ENCODE results near the gene SMPD4.
"Not testable (repeated sequence)": the region's sequence is repeated elsewhere in the genome, so short reads cannot be mapped to it uniquely, and the experiment has no call there.

Gene SMPD4

DNA sequence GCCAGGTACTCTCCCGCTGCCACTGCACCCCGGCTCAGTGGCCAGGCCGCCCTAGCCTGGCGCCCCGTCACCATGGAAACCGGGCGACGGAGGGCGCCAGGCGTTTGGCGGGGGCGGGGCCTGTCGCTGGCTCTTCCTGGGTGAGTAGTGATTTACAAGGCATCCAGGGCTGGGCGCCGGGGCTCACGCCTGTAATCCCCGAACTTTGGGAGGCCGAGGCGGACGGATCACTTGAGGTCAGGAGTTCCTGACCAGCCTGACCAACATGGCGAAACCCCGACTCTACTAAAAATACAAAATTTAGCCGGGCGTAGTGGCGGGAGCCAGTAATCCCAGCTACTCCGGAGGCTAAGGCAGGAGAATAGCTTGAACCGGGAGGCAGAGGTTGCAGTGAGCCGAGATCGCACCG is 36.4 kb downstream of the SMPD4 start, which contains the start of gene CCDC74B:
Gene CCDC74B, minus strand, starts transcription at position 107 of the 409 bp plus-strand sequence. CDS start 116 bp downstream, outside the sequence.
- not testable (repeated sequence) for H3K4ac ChIP-seq (ENCODE audit: low read depth, low read length); H3K4me1 ChIP-seq (ENCODE audit: control insufficient read depth in 1 of 2, insufficient read depth in 2 of 2, low read length in 2 of 2); H3K27ac ChIP-seq (ENCODE audit: low read depth, low read length); H3K23ac ChIP-seq (ENCODE audit: low read length); H3K9me3 ChIP-seq (ENCODE audit: insufficient read depth, low read depth, low read length); H3K27me3 ChIP-seq (ENCODE audit: insufficient read depth, low read length); H3K9ac ChIP-seq (ENCODE audit: low read length); H4K12ac ChIP-seq (ENCODE audit: low read depth, low read length); H3K79me1 ChIP-seq (ENCODE audit: low read length); H2AK5ac ChIP-seq (ENCODE audit: low read length); H3K4me3 ChIP-seq (ENCODE audit: low read depth, low read length); H3K36me3 ChIP-seq (ENCODE audit: control insufficient read depth in 1 of 2, insufficient read depth in 2 of 2, low read length in 2 of 2); H3K79me2 ChIP-seq (ENCODE audit: control insufficient read depth, insufficient read depth, low read length, poor library complexity); H2BK12ac ChIP-seq (ENCODE audit: low read length); H2BK120ac ChIP-seq (ENCODE audit: insufficient read depth, low read length, poor library complexity)
- H4K91ac ChIP-seq (ENCODE audit: low read depth, low read length): peak within 1 kb of the TSS; percentile 62
- peak within 1 kb of the TSS; percentile 45 for H3K18ac ChIP-seq (ENCODE audit: low read length)
- H3K14ac ChIP-seq (ENCODE audit: low read length): peak within 1 kb of the TSS; percentile 66
- peak; percentile 21 to 59 for DNase-seq
- peak within 1 kb of the TSS; percentile 78 for H2AFZ ChIP-seq (ENCODE audit: insufficient read depth, low read length, poor library complexity)
- peak within 1 kb of the TSS; percentile 60 for H4K8ac ChIP-seq (ENCODE audit: low read depth, low read length)
- peak within 1 kb of the TSS; percentile 49 for H2BK5ac ChIP-seq (ENCODE audit: low read depth, low read length, poor library complexity)
- WGBS (ENCODE audit: extremely low coverage, insufficient coverage, insufficient read length): no CpG with 5 or more reads among the region's 30 CpGs
- H3K4me2 ChIP-seq (ENCODE audit: low read length): peak within 1 kb of the TSS; percentile 67

- WGBS (ENCODE audit: extremely low coverage, insufficient coverage, insufficient read length): no CpG with 5 or more reads among the region's 28 CpGs
- not testable (repeated sequence) for H3K4ac ChIP-seq (ENCODE audit: low read depth, low read length)
- peak overlapping the region; percentile 5 for H4K91ac ChIP-seq (ENCODE audit: low read depth, low read length)
Measured at GRCh38 chr2:130143266-130144039, 37.9 kb downstream of the SMPD4 start.

DNA sequence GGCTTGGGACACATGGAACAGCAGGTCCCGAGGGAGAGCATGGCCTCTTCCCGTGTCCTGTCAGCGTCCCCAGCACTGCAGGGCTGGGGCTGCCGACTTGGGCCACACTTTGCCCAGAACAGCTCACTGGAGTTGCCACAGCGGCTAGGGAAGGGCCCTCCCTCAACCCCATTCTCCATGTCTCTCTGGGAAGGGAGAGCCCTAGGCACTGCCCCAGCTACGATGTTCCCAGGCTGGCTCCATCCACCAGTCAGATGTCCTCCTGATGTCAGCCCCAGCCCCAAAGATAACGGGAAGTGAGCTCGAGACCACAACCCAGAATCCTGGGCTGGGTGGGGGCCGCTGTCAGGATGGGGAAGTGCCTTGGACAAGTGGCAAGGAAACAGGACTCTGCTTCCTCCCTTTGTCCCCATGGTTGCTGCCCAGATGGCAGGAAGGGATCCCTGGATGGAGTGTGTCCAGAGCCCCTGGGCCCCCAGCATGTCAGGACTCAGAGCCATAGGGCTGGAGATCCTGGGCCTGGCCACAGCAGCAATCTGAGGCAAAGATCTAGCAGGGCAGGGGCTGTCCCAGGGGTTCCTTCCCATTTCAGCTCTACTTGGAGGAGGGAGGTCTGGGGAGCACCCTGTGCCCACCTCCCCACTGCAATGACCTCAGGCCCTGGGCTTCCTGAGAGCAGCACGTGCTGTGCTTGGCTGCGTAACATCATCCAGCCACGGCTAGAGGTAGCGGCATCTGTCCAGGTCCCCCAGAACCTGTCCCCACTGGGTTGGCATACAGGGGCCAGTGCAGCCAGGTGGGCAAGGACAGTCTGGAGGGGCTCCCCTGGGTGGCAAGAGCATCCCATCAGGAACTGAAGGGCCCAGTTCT is 38.8 kb downstream of the SMPD4 start:
- H3K27me3 ChIP-seq (ENCODE audit: insufficient read depth, low read length); H4K8ac ChIP-seq (ENCODE audit: low read depth, low read length); H3K23ac ChIP-seq (ENCODE audit: low read length); H3K27ac ChIP-seq (ENCODE audit: low read depth, low read length); H3K79me2 ChIP-seq (ENCODE audit: control insufficient read depth, insufficient read depth, low read length, poor library complexity); H3K4ac ChIP-seq (ENCODE audit: low read depth, low read length); H2AFZ ChIP-seq (ENCODE audit: insufficient read depth, low read length, poor library complexity); H3K4me1 ChIP-seq (ENCODE audit: control insufficient read depth in 1 of 2, insufficient read depth in 2 of 2, low read length in 2 of 2); H3K4me3 ChIP-seq (ENCODE audit: low read depth, low read length); H3K18ac ChIP-seq (ENCODE audit: low read length); DNase-seq; H3K9ac ChIP-seq (ENCODE audit: low read length); H3K14ac ChIP-seq (ENCODE audit: low read length); H3K9me3 ChIP-seq (ENCODE audit: insufficient read depth, low read depth, low read length); H4K12ac ChIP-seq (ENCODE audit: low read depth, low read length); H2AK5ac ChIP-seq (ENCODE audit: low read length); H3K4me2 ChIP-seq (ENCODE audit: low read length); H3K79me1 ChIP-seq (ENCODE audit: low read length); H4K91ac ChIP-seq (ENCODE audit: low read depth, low read length); H2BK5ac ChIP-seq (ENCODE audit: low read depth, low read length, poor library complexity); H2BK120ac ChIP-seq (ENCODE audit: insufficient read depth, low read length, poor library complexity); H3K36me3 ChIP-seq (ENCODE audit: control insufficient read depth in 1 of 2, insufficient read depth in 2 of 2, low read length in 2 of 2); H2BK12ac ChIP-seq (ENCODE audit: low read length): not testable (repeated sequence)
- WGBS (ENCODE audit: extremely low coverage, insufficient coverage, insufficient read length): no CpG with 5 or more reads among the region's 13 CpGs

More at GRCh38 chr2:130143266-130144039, 37.9 kb downstream of the SMPD4 start:
- peak overlapping the region; percentile 68 for H2BK12ac ChIP-seq (ENCODE audit: low read length)
- not testable (repeated sequence) for H3K18ac ChIP-seq (ENCODE audit: low read length); H3K4me3 ChIP-seq (ENCODE audit: low read depth, low read length); H3K23ac ChIP-seq (ENCODE audit: low read length); DNase-seq; H2AFZ ChIP-seq (ENCODE audit: insufficient read depth, low read length, poor library complexity); H3K36me3 ChIP-seq (ENCODE audit: control insufficient read depth in 1 of 2, insufficient read depth in 2 of 2, low read length in 2 of 2); H3K27ac ChIP-seq (ENCODE audit: low read depth, low read length); H3K27me3 ChIP-seq (ENCODE audit: insufficient read depth, low read length); H3K4me1 ChIP-seq (ENCODE audit: control insufficient read depth in 1 of 2, insufficient read depth in 2 of 2, low read length in 2 of 2); H3K79me2 ChIP-seq (ENCODE audit: control insufficient read depth, insufficient read depth, low read length, poor library complexity); H3K9me3 ChIP-seq (ENCODE audit: insufficient read depth, low read depth, low read length); H2BK5ac ChIP-seq (ENCODE audit: low read depth, low read length, poor library complexity); H3K4me2 ChIP-seq (ENCODE audit: low read length); H3K79me1 ChIP-seq (ENCODE audit: low read length); H3K9ac ChIP-seq (ENCODE audit: low read length)
- H2BK120ac ChIP-seq (ENCODE audit: insufficient read depth, low read length, poor library complexity): peak overlapping the region; percentile 24
- peak overlapping the region; percentile 66 for H4K12ac ChIP-seq (ENCODE audit: low read depth, low read length)
- peak overlapping the region; percentile 82 for H2AK5ac ChIP-seq (ENCODE audit: low read length)
- peak overlapping the region; percentile 7 for H4K8ac ChIP-seq (ENCODE audit: low read depth, low read length)
- H3K14ac ChIP-seq (ENCODE audit: low read length): peak overlapping the region; percentile 48

DNA sequence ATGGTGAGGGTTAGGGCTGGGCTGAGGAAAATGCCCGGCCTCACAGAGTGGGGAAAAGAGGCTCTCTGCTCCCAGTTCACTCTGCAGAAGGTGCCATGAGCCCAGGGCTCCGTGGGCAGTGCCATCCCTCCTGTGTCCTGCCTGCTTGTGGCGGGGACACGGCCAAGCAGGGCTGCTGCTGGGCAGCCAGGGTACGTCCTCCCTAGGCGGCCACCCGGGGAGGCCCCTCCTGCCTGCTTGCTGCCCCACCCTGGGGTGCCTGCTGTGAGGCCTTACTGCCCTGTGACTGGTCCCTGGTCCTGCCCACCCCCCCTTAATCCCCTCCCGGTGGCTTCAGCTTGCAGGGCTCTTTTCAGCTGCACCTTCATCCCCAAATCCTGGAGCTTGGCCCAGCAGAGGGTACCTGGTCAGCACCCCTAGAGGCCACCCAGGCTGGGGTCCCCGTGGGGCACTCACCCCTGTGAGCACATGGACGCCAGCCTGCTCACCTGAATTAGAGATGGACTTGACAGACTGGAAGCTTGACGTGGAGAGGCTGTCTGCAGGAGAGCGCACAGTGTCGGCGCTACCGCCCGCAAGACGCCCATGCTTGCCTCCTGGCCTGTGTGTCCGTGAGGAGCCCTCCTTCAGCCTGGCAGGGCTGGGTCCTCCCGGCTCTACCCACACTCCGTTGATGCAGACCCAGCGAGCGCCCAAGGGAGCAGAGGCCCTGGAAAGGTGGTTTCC is 39.6 kb downstream of the SMPD4 start:
- H4K12ac ChIP-seq (ENCODE audit: low read depth, low read length); H3K27me3 ChIP-seq (ENCODE audit: insufficient read depth, low read length); H4K91ac ChIP-seq (ENCODE audit: low read depth, low read length); H3K14ac ChIP-seq (ENCODE audit: low read length); H3K4ac ChIP-seq (ENCODE audit: low read depth, low read length); DNase-seq; H3K36me3 ChIP-seq (ENCODE audit: control insufficient read depth in 1 of 2, insufficient read depth in 2 of 2, low read length in 2 of 2); H3K4me1 ChIP-seq (ENCODE audit: control insufficient read depth in 1 of 2, insufficient read depth in 2 of 2, low read length in 2 of 2); H3K4me3 ChIP-seq (ENCODE audit: low read depth, low read length); H3K23ac ChIP-seq (ENCODE audit: low read length); H2BK120ac ChIP-seq (ENCODE audit: insufficient read depth, low read length, poor library complexity); H2AFZ ChIP-seq (ENCODE audit: insufficient read depth, low read length, poor library complexity); H2BK5ac ChIP-seq (ENCODE audit: low read depth, low read length, poor library complexity); H3K79me1 ChIP-seq (ENCODE audit: low read length); H3K9me3 ChIP-seq (ENCODE audit: insufficient read depth, low read depth, low read length); H3K79me2 ChIP-seq (ENCODE audit: control insufficient read depth, insufficient read depth, low read length, poor library complexity); H3K27ac ChIP-seq (ENCODE audit: low read depth, low read length); H4K8ac ChIP-seq (ENCODE audit: low read depth, low read length); H2AK5ac ChIP-seq (ENCODE audit: low read length); H2BK12ac ChIP-seq (ENCODE audit: low read length); H3K18ac ChIP-seq (ENCODE audit: low read length); H3K4me2 ChIP-seq (ENCODE audit: low read length); H3K9ac ChIP-seq (ENCODE audit: low read length): not testable (repeated sequence)
- WGBS (ENCODE audit: extremely low coverage, insufficient coverage, insufficient read length): no CpG with 5 or more reads among the region's 22 CpGs

Data from trophoblast cell (in vitro differentiated cells and primary cell).